GM23338 (cell line): ENCODE data around the gene PPIAL4G. TPM values are rescaled to one million over a fixed set of nuclear protein-coding genes. Genes with fewer than 3 reads are reported as not detected.
"Not testable (repeated sequence)": the region's sequence is repeated elsewhere in the genome, so short reads cannot be mapped to it uniquely, and the experiment has no call there.

Experiments used
- ATAC-seq: fragments of 200-7000 bp; cut with Tn5 transposase; 3 replicates; pipeline ENCODE4 v1.9.1; 2020
- DNase-seq: peaks from one replicate; pipeline ENCODE4 v3.0.0-alpha.2; 2015; ENCODE audit warnings: low spot score
- H2AFZ ChIP-seq: fragments of 200-600 bp; sonication (generic); 2 replicates; pipeline ENCODE4 v1.8.0; 2016; ENCODE audit warnings: antibody characterized with exemption, mild to moderate bottlenecking, moderate library complexity
- H3F3A ChIP-seq: fragments of 200-600 bp; sonication (generic); replicated peaks from 2 replicates; pipeline ENCODE4 v1.8.0; 2017; ENCODE audit warnings: antibody characterized with exemption, mixed run types, low read depth
- H3K27ac ChIP-seq: fragments of 200-600 bp; sonication (generic); 2 replicates; pipeline ENCODE4 v1.6.1; 2016; ENCODE audit warnings: low read depth
- H3K27me3 ChIP-seq: fragments of 200-600 bp; sonication (generic); 2 replicates; pipeline ENCODE4 v1.8.0; 2016; ENCODE audit warnings: mild to moderate bottlenecking, mixed run types, moderate library complexity; ENCODE audit not compliant: insufficient read depth
- H3K36me3 ChIP-seq: fragments of 200-600 bp; sonication (generic); 2 replicates; pipeline ENCODE4 v1.8.0; 2016; ENCODE audit warnings: mild to moderate bottlenecking; ENCODE audit not compliant: insufficient read depth
- H3K4me1 ChIP-seq: fragments of 200-600 bp; sonication (generic); 2 replicates; pipeline ENCODE4 v1.8.0; 2016; ENCODE audit warnings: mild to moderate bottlenecking, moderate library complexity; ENCODE audit not compliant: insufficient read depth
- H3K4me2 ChIP-seq: fragments of 200-600 bp; sonication (generic); 2 replicates; pipeline ENCODE4 v1.7.1; 2017; ENCODE audit warnings: mixed run types
- H3K4me3 ChIP-seq: fragments of 200-600 bp; sonication (generic); 2 replicates; pipeline ENCODE4 v1.6.1; 2016; ENCODE audit warnings: mixed run types
- H3K79me2 ChIP-seq: fragments of 200-600 bp; sonication (generic); replicated peaks from 2 replicates; pipeline ENCODE4 v1.8.0; 2017; ENCODE audit warnings: mild to moderate bottlenecking; ENCODE audit not compliant: insufficient read depth
- H3K9me2 ChIP-seq: fragments of 200-600 bp; sonication (generic); 2 replicates; pipeline ENCODE4 v1.8.0; 2017; ENCODE audit not compliant: insufficient read depth
- H4K20me1 ChIP-seq: fragments of 200-600 bp; sonication (generic); replicated peaks from 2 replicates; pipeline ENCODE4 v1.8.0; 2017; ENCODE audit warnings: mild to moderate bottlenecking; ENCODE audit not compliant: insufficient read depth
- H3K27ac Mint-ChIP-seq: 2 replicates; pipeline ENCODE4 v1.8.0; 2020; ENCODE audit warnings: inconsistent platforms, mild to moderate bottlenecking, moderate library complexity, mixed read lengths
- H3K27me3 Mint-ChIP-seq: 3 replicates; pipeline ENCODE4 v1.8.0; 2022; ENCODE audit warnings: low read depth, mild to moderate bottlenecking, moderate library complexity, mixed read lengths, inconsistent platforms; ENCODE audit not compliant: insufficient read depth, poor library complexity
- H3K36me3 Mint-ChIP-seq: 3 replicates; pipeline ENCODE4 v1.8.0; 2021; ENCODE audit warnings: low read depth, mild to moderate bottlenecking, inconsistent platforms, moderate library complexity, mixed read lengths
- H3K4me1 Mint-ChIP-seq: 3 replicates; pipeline ENCODE4 v1.8.0; 2020; ENCODE audit warnings: mild to moderate bottlenecking, inconsistent platforms, mixed read lengths
- H3K4me3 Mint-ChIP-seq: 3 replicates; pipeline ENCODE4 v1.8.0; 2021; ENCODE audit warnings: moderate library complexity, mild to moderate bottlenecking, inconsistent platforms, mixed read lengths
- H3K9me3 Mint-ChIP-seq: 3 replicates; pipeline ENCODE4 v1.8.0; 2020; ENCODE audit warnings: moderate library complexity, mild to moderate bottlenecking, inconsistent platforms, mixed read lengths
- polyA plus RNA-seq: library from polyadenylated mRNA; unstranded; fragments of >200 nt; fragmentation: Nextera tagmentation; extraction: Ambion mirVana; gene quantifications from 2 replicates; pipeline ENCODE4 v1.2.1, GENCODE V29; 2016
- total RNA-seq: library from RNA; depleted of rRNA; stranded (reverse); fragments of >200 nt; shearing (Covaris generic); gene quantifications from 2 replicates; pipeline ENCODE4 v1.2.3, GENCODE V29; 2014

PPIAL4G gene
- total and polyA plus RNA-seq, 2 experiments from 2014 or later, result not detected

DNA sequence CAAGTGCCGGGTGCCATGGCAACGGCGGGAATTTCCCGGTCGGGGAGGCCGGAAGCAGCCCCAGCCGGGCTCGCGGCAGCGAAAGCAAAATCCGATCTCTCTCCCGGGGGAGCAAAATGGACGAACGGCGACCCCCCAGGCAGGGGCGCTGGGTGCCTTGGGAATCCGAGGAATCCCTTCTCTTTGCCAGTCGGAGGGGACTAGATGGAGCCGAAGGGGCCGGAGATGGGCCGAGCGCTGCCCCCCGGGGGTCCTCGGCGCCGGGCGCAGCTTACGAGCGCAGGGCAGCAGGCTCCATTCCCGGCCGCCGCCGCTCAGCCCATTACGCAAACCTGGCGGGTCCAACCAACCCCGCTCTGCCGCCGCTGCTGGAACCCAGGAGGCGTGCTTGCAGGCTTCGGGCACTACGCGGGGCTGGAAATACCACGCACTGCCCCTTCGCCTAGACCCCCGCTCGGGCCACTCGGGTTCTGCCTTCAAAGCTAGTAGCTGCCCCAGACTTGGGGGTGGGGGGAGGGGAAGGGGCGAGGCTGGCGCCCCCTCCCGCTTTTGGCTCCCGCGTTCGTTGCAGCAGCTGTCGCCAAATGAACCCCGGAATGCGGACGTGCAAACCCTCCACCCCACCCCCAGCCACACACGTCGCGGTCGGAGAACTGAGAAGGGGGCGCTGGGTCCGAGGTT, 24.1 kb downstream of the PPIAL4G start:
- H3K36me3 Mint-ChIP-seq, H3K9me2 ChIP-seq, H3K27me3 Mint-ChIP-seq, H4K20me1 ChIP-seq, H3K36me3 ChIP-seq, H3K27ac Mint-ChIP-seq, H3K79me2 ChIP-seq, H2AFZ ChIP-seq, H3K9me3 Mint-ChIP-seq, H3K4me1 Mint-ChIP-seq, H3K27me3 ChIP-seq, H3K4me1 ChIP-seq, ATAC-seq, H3F3A ChIP-seq: not testable (repeated sequence)
- DNase-seq, result peak; percentile 49
- H3K4me3 Mint-ChIP-seq, result peak overlapping the region; percentile 67; the same call in 2 of the 3 replicates
- Histone ChIP-seq H3K4me3 (peak overlapping the region; percentile 63), H3K27ac (peak overlapping the region; percentile 81; the same call in 1 of the 2 replicates), H3K4me2 (peak overlapping the region; percentile 76)

DNA sequence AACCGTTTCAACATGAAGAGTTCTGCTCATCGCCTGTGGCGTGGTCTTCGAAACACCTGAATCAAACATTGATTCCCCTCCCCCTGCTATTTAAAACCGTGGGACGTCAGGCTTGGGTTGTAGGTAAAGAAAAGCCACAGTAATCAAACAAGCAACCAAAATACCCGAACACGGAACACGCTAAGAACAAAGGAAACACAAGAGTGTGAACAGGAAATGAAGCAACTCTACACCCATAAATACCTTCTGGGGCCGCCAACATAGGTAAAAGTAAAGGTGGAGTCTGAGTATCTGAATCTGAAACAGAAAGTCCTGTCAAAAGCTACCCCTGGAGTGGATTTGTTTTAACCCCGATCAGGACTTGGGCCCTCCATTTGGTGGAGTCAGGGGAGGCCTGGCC, 24.7 kb downstream of the PPIAL4G start:
- H3K79me2 ChIP-seq, result not testable (repeated sequence)
- peak overlapping the region; percentile 72 for H3K4me2 ChIP-seq

DNA sequence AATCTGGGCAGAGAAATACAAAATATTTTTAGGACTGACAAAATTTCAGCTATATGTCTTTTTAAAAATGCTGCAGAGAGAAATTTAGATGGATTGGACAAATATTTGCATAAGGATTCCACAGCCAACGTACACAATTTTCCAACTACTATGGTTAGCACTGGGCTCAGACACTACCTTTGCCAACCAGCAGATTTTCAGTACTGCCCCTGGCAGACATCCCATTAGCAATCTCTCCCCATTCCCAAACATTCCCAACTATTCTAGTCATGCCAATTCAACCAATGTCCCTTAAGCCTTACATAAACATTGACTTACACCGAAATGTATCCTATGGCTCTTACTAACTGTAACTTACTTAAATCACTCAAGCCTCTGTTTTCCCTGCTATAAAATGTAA, 30.3 kb downstream of the PPIAL4G start:
- H3K4me3 Mint-ChIP-seq, H3K36me3 Mint-ChIP-seq, H3K4me1 ChIP-seq, H3K27me3 Mint-ChIP-seq, H3K27ac ChIP-seq, H3F3A ChIP-seq, H3K9me3 Mint-ChIP-seq, H4K20me1 ChIP-seq, H3K79me2 ChIP-seq, ATAC-seq, H3K4me3 ChIP-seq, H3K27me3 ChIP-seq, H3K36me3 ChIP-seq, H3K4me2 ChIP-seq, H3K9me2 ChIP-seq, H2AFZ ChIP-seq, DNase-seq, H3K27ac Mint-ChIP-seq: not testable (repeated sequence)
- peaks cover 13% of the 10 kb centered on the region; the same call in 2 of the 3 replicates for H3K4me1 Mint-ChIP-seq

More for the DNA sequence above, 24.7 kb downstream of the PPIAL4G start:
- H3K27me3 Mint-ChIP-seq, H4K20me1 ChIP-seq, H3K27me3 ChIP-seq, H3K36me3 ChIP-seq, H3K9me3 Mint-ChIP-seq, H3K4me1 ChIP-seq, H3F3A ChIP-seq, DNase-seq, ATAC-seq, H3K36me3 Mint-ChIP-seq, H2AFZ ChIP-seq, H3K4me1 Mint-ChIP-seq, H3K9me2 ChIP-seq: not testable (repeated sequence)
- H3K27ac Mint-ChIP-seq, result peak overlapping the region; percentile 96
- peak overlapping the region; percentile 60 for H3K4me3 ChIP-seq
- H3K4me3 Mint-ChIP-seq, result peak overlapping the region; percentile 87
- H3K27ac ChIP-seq, result 0 out of 2 replicates have a peak overlapping the region, but pooled peaks have one; percentile 80

DNA sequence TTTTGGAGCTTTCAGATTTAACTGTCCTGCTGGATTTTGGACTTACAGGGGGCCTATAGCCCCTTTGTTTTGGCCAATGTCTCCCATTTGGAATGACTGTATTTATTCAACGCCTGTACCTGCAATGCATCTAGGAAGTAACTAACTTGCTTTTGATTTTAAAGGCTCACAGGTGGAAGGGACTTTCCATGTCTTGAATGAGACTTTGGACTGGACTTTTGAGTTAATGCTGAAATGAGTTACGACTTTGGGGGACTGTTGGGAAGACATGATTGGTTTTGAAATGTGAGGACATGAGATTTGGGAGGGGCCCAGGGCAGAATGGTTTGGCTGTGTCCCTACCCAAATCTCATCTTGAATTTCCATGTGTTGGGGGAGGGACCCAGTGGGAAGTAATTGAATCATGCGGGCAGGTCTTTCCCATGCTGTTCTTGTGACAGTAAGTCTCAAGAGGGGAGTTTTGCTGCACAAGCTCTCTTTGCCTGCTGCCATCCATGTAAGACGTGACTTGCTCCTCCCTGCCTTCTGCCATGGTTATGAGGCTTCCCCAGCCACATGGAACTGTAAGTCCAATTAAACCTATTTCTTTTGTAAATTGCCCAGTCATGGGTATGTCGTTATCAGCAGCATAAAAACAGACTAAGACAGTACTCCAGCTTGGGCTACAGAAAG, 43.3 kb downstream of the PPIAL4G start:
- not testable (repeated sequence) for H3K36me3 ChIP-seq, H3K27ac Mint-ChIP-seq
- H3K9me2 ChIP-seq, result 0 out of 2 replicates have a peak, but pooled peaks cover 10% of the 10 kb centered on the region

More for the DNA sequence above, 43.3 kb downstream of the PPIAL4G start:
- H3K4me2 ChIP-seq, H4K20me1 ChIP-seq, H3K27ac ChIP-seq, ATAC-seq, H3K27me3 Mint-ChIP-seq, H3F3A ChIP-seq, H3K9me3 Mint-ChIP-seq, H3K27me3 ChIP-seq, H3K79me2 ChIP-seq, H3K4me3 ChIP-seq, H3K4me3 Mint-ChIP-seq, DNase-seq, H2AFZ ChIP-seq: not testable (repeated sequence)
- peaks cover 20% of the 10 kb centered on the region for H3K36me3 Mint-ChIP-seq
- peaks cover 17% of the 10 kb centered on the region for H3K4me1 ChIP-seq
- H3K4me1 Mint-ChIP-seq, result peaks cover 20% of the 10 kb centered on the region
